ENCODE results near the gene S100B. TPM values are rescaled to one million over a fixed set of nuclear protein-coding genes. Genes with fewer than 3 reads are reported as not detected.
A peak's percentile ranks its signal among the peaks of the same experiment; 100 is the strongest.

The S100B gene
- total and polyA plus RNA-seq, 2 of the 13 experiments (the other 11 are each of a cell fraction or from before 2014, with no cell fraction given), result not detected

DNA sequence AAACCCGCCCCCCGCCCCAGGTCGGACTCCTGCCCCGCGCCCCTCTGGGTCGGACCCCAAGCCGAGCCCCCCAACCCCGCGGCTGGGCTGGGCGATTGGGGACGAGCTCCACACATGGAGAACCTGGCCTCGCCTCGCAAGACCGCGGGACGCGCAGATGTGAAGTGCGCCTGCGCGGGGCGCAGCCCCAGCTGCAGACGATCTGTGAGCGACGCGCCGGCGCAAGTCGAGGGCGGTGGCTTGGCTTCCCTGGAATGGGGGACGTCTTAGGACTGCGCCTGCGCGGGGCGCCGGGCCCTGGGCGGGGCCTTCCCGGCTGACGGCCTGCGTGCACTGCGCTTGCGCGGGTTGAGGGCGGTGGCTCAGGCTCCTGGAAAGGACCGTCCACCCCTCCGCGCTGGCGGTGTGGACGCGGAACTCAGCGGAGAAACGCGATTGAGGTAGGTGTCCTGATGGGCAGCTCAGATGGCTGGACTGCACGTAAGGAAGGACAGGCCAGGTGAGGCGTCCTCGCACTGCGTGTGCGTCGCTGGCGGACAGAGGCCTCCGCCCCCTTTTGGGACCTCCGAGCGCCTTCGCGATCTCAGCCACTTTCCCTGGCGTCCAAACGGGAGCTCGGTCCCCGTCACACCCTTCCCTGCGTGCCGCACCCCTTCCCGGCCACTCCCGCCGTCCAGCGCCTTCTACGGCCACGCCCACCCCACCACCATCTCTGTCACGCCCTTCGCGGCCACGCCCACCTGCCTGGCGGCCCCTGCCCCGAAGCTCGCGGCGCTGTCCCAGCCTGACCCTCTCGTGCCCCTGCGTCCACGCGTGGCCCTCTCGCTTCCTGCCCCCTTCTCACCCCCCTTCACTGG lies 30.7 kb upstream of the S100B start, which contains the start of gene PRMT2 (continued):
- TF ChIP-seq, protein P1, sequence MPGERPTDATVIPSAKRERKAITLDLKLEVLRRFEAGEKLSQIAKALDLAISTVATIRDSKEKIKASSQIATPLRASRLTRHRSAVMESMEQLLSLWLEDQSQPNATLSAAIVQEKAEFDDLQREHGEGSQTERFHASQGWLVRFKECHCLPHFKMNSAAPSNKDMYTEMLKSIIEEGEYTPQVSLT (CRISPR knock-in tag; IDR thresholded peaks at IDR 0.05; ENCODE audit: borderline replicate concordance, low read depth), result no peak
- TF ChIP-seq, protein P2, sequence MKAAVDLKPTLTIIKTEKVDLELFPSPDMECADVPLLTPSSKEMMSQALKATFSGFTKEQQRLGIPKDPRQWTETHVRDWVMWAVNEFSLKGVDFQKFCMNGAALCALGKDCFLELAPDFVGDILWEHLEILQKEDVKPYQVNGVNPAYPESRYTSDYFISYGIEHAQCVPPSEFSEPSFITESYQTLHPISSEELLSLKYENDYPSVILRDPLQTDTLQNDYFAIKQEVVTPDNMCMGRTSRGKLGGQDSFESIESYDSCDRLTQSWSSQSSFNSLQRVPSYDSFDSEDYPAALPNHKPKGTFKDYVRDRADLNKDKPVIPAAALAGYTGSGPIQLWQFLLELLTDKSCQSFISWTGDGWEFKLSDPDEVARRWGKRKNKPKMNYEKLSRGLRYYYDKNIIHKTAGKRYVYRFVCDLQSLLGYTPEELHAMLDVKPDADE (CRISPR knock-in tag; IDR thresholded peaks at IDR 0.05), result no peak
- TF ChIP-seq, protein P3, sequence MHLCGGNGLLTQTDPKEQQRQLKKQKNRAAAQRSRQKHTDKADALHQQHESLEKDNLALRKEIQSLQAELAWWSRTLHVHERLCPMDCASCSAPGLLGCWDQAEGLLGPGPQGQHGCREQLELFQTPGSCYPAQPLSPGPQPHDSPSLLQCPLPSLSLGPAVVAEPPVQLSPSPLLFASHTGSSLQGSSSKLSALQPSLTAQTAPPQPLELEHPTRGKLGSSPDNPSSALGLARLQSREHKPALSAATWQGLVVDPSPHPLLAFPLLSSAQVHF (CRISPR knock-in tag; IDR thresholded peaks at IDR 0.05), result no peak
- peak; percentile 65; the same call in 1 of the 2 replicates for TF ChIP-seq ZNF614 (CRISPR knock-in tag; IDR thresholded peaks at IDR 0.05; ENCODE audit: borderline replicate concordance)
- TF ChIP-seq, protein P4, sequence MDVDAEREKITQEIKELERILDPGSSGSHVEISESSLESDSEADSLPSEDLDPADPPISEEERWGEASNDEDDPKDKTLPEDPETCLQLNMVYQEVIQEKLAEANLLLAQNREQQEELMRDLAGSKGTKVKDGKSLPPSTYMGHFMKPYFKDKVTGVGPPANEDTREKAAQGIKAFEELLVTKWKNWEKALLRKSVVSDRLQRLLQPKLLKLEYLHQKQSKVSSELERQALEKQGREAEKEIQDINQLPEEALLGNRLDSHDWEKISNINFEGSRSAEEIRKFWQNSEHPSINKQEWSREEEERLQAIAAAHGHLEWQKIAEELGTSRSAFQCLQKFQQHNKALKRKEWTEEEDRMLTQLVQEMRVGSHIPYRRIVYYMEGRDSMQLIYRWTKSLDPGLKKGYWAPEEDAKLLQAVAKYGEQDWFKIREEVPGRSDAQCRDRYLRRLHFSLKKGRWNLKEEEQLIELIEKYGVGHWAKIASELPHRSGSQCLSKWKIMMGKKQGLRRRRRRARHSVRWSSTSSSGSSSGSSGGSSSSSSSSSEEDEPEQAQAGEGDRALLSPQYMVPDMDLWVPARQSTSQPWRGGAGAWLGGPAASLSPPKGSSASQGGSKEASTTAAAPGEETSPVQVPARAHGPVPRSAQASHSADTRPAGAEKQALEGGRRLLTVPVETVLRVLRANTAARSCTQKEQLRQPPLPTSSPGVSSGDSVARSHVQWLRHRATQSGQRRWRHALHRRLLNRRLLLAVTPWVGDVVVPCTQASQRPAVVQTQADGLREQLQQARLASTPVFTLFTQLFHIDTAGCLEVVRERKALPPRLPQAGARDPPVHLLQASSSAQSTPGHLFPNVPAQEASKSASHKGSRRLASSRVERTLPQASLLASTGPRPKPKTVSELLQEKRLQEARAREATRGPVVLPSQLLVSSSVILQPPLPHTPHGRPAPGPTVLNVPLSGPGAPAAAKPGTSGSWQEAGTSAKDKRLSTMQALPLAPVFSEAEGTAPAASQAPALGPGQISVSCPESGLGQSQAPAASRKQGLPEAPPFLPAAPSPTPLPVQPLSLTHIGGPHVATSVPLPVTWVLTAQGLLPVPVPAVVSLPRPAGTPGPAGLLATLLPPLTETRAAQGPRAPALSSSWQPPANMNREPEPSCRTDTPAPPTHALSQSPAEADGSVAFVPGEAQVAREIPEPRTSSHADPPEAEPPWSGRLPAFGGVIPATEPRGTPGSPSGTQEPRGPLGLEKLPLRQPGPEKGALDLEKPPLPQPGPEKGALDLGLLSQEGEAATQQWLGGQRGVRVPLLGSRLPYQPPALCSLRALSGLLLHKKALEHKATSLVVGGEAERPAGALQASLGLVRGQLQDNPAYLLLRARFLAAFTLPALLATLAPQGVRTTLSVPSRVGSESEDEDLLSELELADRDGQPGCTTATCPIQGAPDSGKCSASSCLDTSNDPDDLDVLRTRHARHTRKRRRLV (CRISPR knock-in tag; IDR thresholded peaks at IDR 0.05), result peak; percentile 83
- TF ChIP-seq, protein P5, sequence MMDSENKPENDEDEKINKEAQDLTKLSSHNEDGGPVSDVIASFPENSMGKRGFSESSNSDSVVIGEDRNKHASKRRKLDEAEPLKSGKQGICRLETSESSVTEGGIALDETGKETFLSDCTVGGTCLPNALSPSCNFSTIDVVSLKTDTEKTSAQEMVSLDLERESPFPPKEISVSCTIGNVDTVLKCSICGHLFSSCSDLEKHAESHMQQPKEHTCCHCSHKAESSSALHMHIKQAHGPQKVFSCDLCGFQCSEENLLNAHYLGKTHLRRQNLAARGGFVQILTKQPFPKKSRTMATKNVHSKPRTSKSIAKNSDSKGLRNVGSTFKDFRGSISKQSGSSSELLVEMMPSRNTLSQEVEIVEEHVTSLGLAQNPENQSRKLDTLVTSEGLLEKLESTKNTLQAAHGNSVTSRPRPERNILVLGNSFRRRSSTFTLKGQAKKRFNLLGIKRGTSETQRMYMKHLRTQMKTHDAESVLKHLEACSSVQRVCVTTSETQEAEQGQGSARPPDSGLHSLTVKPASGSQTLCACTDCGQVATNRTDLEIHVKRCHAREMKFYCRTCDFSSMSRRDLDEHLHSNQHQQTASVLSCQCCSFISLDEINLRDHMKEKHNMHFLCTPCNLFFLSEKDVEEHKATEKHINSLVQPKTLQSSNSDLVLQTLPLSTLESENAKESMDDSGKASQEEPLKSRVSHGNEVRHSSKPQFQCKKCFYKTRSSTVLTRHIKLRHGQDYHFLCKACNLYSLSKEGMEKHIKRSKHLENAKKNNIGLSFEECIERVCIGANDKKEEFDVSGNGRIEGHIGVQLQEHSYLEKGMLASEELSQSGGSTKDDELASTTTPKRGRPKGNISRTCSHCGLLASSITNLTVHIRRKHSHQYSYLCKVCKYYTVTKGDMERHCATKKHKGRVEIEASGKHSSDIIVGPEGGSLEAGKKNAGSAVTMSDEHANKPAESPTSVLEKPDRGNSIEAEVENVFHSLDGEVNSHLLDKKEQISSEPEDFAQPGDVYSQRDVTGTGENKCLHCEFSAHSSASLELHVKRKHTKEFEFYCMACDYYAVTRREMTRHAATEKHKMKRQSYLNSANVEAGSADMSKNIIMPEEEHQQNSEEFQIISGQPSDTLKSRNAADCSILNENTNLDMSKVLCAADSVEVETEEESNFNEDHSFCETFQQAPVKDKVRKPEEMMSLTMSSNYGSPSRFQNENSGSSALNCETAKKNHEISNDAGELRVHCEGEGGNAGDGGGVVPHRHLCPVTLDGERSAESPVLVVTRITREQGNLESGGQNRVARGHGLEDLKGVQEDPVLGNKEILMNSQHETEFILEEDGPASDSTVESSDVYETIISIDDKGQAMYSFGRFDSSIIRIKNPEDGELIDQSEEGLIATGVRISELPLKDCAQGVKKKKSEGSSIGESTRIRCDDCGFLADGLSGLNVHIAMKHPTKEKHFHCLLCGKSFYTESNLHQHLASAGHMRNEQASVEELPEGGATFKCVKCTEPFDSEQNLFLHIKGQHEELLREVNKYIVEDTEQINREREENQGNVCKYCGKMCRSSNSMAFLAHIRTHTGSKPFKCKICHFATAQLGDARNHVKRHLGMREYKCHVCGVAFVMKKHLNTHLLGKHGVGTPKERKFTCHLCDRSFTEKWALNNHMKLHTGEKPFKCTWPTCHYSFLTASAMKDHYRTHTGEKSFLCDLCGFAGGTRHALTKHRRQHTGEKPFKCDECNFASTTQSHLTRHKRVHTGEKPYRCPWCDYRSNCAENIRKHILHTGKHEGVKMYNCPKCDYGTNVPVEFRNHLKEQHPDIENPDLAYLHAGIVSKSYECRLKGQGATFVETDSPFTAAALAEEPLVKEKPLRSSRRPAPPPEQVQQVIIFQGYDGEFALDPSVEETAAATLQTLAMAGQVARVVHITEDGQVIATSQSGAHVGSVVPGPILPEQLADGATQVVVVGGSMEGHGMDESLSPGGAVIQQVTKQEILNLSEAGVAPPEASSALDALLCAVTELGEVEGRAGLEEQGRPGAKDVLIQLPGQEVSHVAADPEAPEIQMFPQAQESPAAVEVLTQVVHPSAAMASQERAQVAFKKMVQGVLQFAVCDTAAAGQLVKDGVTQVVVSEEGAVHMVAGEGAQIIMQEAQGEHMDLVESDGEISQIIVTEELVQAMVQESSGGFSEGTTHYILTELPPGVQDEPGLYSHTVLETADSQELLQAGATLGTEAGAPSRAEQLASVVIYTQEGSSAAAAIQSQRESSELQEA (CRISPR knock-in tag; IDR thresholded peaks at IDR 0.05; ENCODE audit: not compliant biosample characterization), result peak; percentile 91
- TF ChIP-seq ZNF879 (CRISPR knock-in tag; IDR thresholded peaks at IDR 0.05), result peak; percentile 90; the same call in 1 of the 2 replicates
- no peak for TF ChIP-seq U2AF1 (optimal IDR thresholded peaks at IDR 0.05; ENCODE audit: low read depth, low read length)
- TF ChIP-seq ZNF7 (CRISPR knock-in tag; IDR thresholded peaks at IDR 0.05), result no peak
- TF ChIP-seq ZNF749 (CRISPR knock-in tag; IDR thresholded peaks at IDR 0.05; ENCODE audit: borderline replicate concordance), result peak; percentile 73; the same call in 1 of the 2 replicates
- TF ChIP-seq GTF3A (CRISPR knock-in tag; conservative IDR thresholded peaks at IDR 0.05), result peak; percentile 68; the same call in 1 of the 2 replicates

Measured in HepG2 (cell line).